SK-N-SH (cell line): Measurements from ENCODE around the gene PRKN.

Experiments used
- CTCF ChIP-seq: fragments of 200-600 bp; sonication (generic); IDR thresholded peaks from 2 replicates; pipeline ENCODE4 v1.6.1; 2017; ENCODE audit warnings: antibody characterized with exemption, mild to moderate bottlenecking, moderate library complexity
- EP300 ChIP-seq, 2 experiments: IDR thresholded peaks; 2 replicates each; pipeline versions ENCODE4 v1.4.0 to v1.6.1; 2012; ENCODE audit warnings: borderline replicate concordance in 1 of 2, low read depth in 1 of 2, low read length in 1 of 2
- EZH2phosphoT487 ChIP-seq: fragments of 200-600 bp; sonication (generic); IDR thresholded peaks from 2 replicates; pipeline ENCODE4 v1.6.1; 2017; ENCODE audit warnings: low read depth, mixed run types, mild to moderate bottlenecking, antibody characterized with exemption, moderate library complexity, borderline replicate concordance
- FOXJ3 ChIP-seq: sonication (generic); formaldehyde crosslinking; IDR thresholded peaks from 2 replicates; pipeline ENCODE4 v1.5.1; 2020; ENCODE audit warnings: mild to moderate bottlenecking, missing genetic modification reagents
- FOXM1 ChIP-seq: IDR thresholded peaks from 2 replicates; pipeline ENCODE4 v1.4.0; 2012; ENCODE audit warnings: low read depth, mild to moderate bottlenecking
- JUND ChIP-seq: IDR thresholded peaks from 2 replicates; pipeline ENCODE4 v1.4.0; 2012
- MXI1 ChIP-seq: IDR thresholded peaks from 2 replicates; pipeline ENCODE4 v1.6.1; 2012; ENCODE audit warnings: mild to moderate bottlenecking, low read depth, low read length, improper control_type of control experiment
- NFIC ChIP-seq: IDR thresholded peaks from 2 replicates; pipeline ENCODE4 v1.4.0; 2012; ENCODE audit warnings: borderline replicate concordance
- RAD21 ChIP-seq: IDR thresholded peaks from 2 replicates; pipeline ENCODE4 v1.6.1; 2012; ENCODE audit warnings: mild to moderate bottlenecking, low read length
- TAF1 ChIP-seq: IDR thresholded peaks from 2 replicates; pipeline ENCODE4 v1.6.1; 2012; ENCODE audit warnings: low read depth, mild to moderate bottlenecking, low read length, moderate library complexity, borderline replicate concordance
- USF1 ChIP-seq: IDR thresholded peaks from 2 replicates; pipeline ENCODE4 v1.4.0; 2012; ENCODE audit warnings: low read depth, borderline replicate concordance
- YY1 ChIP-seq: IDR thresholded peaks from 2 replicates; pipeline ENCODE4 v1.4.0; 2012; ENCODE audit warnings: low read depth, mild to moderate bottlenecking
- TF ChIP-seq, protein P1 (sequence below): IDR thresholded peaks from 2 replicates; pipeline ENCODE4 v1.6.1; 2012; ENCODE audit warnings: mild to moderate bottlenecking, low read depth, low read length, moderate library complexity
- TF ChIP-seq, protein P2 (sequence below): IDR thresholded peaks from 2 replicates; pipeline ENCODE4 v1.4.0; 2012; ENCODE audit warnings: low read depth, borderline replicate concordance

DNA sequence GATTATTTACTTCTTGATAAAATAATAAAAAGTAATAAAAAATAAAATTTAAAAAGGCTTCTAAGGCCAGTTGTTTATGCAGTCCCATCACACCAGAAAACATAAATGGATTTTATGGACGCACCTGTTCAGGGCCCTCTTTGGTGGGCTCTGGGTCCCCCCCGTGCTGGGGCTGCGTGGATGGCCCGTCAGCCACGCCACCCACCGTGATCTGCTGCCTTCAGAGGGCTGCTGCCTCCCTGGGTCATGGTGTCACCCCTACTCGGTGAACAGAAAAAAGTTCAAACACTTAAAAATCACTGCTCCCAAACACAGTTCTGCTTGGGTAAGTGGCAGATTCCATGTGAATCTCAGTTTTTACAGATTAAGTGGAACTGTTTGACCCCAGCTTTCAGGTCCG is 1006.1 kb downstream of the PRKN start:
- TF ChIP-seq MXI1, result no peak
- TF ChIP-seq, protein P1, sequence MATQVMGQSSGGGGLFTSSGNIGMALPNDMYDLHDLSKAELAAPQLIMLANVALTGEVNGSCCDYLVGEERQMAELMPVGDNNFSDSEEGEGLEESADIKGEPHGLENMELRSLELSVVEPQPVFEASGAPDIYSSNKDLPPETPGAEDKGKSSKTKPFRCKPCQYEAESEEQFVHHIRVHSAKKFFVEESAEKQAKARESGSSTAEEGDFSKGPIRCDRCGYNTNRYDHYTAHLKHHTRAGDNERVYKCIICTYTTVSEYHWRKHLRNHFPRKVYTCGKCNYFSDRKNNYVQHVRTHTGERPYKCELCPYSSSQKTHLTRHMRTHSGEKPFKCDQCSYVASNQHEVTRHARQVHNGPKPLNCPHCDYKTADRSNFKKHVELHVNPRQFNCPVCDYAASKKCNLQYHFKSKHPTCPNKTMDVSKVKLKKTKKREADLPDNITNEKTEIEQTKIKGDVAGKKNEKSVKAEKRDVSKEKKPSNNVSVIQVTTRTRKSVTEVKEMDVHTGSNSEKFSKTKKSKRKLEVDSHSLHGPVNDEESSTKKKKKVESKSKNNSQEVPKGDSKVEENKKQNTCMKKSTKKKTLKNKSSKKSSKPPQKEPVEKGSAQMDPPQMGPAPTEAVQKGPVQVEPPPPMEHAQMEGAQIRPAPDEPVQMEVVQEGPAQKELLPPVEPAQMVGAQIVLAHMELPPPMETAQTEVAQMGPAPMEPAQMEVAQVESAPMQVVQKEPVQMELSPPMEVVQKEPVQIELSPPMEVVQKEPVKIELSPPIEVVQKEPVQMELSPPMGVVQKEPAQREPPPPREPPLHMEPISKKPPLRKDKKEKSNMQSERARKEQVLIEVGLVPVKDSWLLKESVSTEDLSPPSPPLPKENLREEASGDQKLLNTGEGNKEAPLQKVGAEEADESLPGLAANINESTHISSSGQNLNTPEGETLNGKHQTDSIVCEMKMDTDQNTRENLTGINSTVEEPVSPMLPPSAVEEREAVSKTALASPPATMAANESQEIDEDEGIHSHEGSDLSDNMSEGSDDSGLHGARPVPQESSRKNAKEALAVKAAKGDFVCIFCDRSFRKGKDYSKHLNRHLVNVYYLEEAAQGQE, result no peak
- TF ChIP-seq CTCF, result no peak
- TF ChIP-seq FOXJ3 (CRISPR knock-in tag), result no peak
- no peak for TF ChIP-seq USF1
- TF ChIP-seq FOXM1, result no peak
- no peak for TF ChIP-seq EZH2phosphoT487
- no peak for TF ChIP-seq JUND
- TF ChIP-seq NFIC, result no peak
- TF ChIP-seq, protein P2, sequence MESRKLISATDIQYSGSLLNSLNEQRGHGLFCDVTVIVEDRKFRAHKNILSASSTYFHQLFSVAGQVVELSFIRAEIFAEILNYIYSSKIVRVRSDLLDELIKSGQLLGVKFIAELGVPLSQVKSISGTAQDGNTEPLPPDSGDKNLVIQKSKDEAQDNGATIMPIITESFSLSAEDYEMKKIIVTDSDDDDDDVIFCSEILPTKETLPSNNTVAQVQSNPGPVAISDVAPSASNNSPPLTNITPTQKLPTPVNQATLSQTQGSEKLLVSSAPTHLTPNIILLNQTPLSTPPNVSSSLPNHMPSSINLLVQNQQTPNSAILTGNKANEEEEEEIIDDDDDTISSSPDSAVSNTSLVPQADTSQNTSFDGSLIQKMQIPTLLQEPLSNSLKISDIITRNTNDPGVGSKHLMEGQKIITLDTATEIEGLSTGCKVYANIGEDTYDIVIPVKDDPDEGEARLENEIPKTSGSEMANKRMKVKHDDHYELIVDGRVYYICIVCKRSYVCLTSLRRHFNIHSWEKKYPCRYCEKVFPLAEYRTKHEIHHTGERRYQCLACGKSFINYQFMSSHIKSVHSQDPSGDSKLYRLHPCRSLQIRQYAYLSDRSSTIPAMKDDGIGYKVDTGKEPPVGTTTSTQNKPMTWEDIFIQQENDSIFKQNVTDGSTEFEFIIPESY, result no peak
- TF ChIP-seq RAD21, result no peak
- TF ChIP-seq EP300 (IDR thresholded peaks at IDR 0.05; ENCODE audit: borderline replicate concordance in 1 of 2, low read depth in 1 of 2, low read length in 1 of 2), result no peak
- no peak for TF ChIP-seq TAF1
- TF ChIP-seq YY1, result no peak
